OCI-LY3 (cell line): ENCODE measurements around the gene PIP5K1B.
A peak's percentile ranks its signal among the peaks of the same experiment; 100 is the strongest.

Experiments used
- H2AFZ ChIP-seq: fragments of 200-600, 300-600 bp; shearing (Covaris generic); 2 replicates; pipeline ENCODE4 v1.6.0; 2014; ENCODE audit warnings: antibody characterized with exemption, low read depth, low read length
- H3K27ac ChIP-seq: fragments of 200-600, 300-600 bp; sonication (generic); 2 replicates; pipeline ENCODE4 v1.5.1; 2014; ENCODE audit warnings: mild to moderate bottlenecking, low read length, moderate library complexity, mixed read lengths
- H3K27me3 ChIP-seq: fragments of 200-600, 300-600 bp; sonication (generic); 2 replicates; pipeline ENCODE4 v1.6.1; 2014; ENCODE audit warnings: low read depth, low read length, mixed read lengths
- H3K36me3 ChIP-seq: fragments of 200-600, 300-600 bp; sonication (generic); replicated peaks from 2 replicates; pipeline ENCODE3; 2014; ENCODE audit warnings: low read depth, low read length, mixed read lengths
- H3K4me1 ChIP-seq: fragments of 300-600, 200-600 bp; sonication (generic); 2 replicates; pipeline ENCODE4 v1.6.1; 2014; ENCODE audit warnings: low read length, mixed read lengths
- H3K4me2 ChIP-seq: fragments of 200-600, 300-600 bp; sonication (generic); 2 replicates; pipeline ENCODE4 v1.6.1; 2014; ENCODE audit warnings: low read length, mixed read lengths
- H3K4me3 ChIP-seq: fragments of 300-600, 200-600 bp; sonication (generic); 2 replicates; pipeline ENCODE4 v1.5.1; 2014; ENCODE audit warnings: antibody characterized with exemption, mild to moderate bottlenecking, low read length, moderate library complexity
- H3K79me2 ChIP-seq: fragments of 300-600, 200-600 bp; shearing (Covaris generic); 2 replicates; pipeline ENCODE4 v1.6.1; 2014; ENCODE audit warnings: mild to moderate bottlenecking, low read length, mixed read lengths
- H3K9ac ChIP-seq: fragments of 300-600, 200-600 bp; shearing (Covaris generic); 2 replicates; pipeline ENCODE4 v1.6.0; 2014; ENCODE audit warnings: mild to moderate bottlenecking, low read length, moderate library complexity
- H3K9me3 ChIP-seq: fragments of 200-600, 300-600 bp; shearing (Covaris generic); 2 replicates; pipeline ENCODE4 v1.6.1; 2014; ENCODE audit warnings: low read length, mixed read lengths; ENCODE audit not compliant: insufficient read depth
- H4K20me1 ChIP-seq: fragments of 200-600, 300-600 bp; sonication (generic); 2 replicates; pipeline ENCODE4 v1.6.1; 2016; ENCODE audit warnings: low read length, mixed read lengths; ENCODE audit not compliant: insufficient read depth
- EZH2phosphoT487 ChIP-seq: fragments of 200-600 bp; shearing (Covaris generic); IDR thresholded peaks from 2 replicates; pipeline ENCODE4 v1.6.1; 2018; ENCODE audit warnings: antibody characterized with exemption, mixed run types, low read depth
- TF ChIP-seq, protein P1 (sequence below): fragments of 200-600, 300-600 bp; sonication (generic); IDR thresholded peaks from 2 replicates; pipeline ENCODE4 v1.5.1; 2014; ENCODE audit warnings: antibody characterized with exemption, low read length, low read depth

PIP5K1B gene

DNA sequence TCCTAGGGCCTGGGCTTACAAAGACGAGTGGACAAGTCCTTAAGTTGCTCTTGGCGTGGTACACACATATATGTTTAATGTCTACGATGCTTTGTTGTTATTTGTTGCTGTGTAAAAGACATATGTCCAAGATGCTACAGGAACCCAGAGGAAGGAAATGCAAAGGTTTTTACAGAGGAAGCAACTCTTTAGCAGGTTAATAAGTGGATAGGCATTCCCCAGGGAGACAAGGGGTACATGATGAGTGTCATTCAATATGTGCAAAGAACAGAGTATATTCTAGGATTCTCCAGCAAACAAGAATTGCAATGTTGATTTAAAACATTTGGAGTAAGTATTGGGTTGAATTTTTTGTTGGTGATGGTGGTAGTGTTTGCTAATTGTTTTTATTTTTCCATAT is 92.1 kb downstream of the PIP5K1B start:
- TF ChIP-seq, protein P1, sequence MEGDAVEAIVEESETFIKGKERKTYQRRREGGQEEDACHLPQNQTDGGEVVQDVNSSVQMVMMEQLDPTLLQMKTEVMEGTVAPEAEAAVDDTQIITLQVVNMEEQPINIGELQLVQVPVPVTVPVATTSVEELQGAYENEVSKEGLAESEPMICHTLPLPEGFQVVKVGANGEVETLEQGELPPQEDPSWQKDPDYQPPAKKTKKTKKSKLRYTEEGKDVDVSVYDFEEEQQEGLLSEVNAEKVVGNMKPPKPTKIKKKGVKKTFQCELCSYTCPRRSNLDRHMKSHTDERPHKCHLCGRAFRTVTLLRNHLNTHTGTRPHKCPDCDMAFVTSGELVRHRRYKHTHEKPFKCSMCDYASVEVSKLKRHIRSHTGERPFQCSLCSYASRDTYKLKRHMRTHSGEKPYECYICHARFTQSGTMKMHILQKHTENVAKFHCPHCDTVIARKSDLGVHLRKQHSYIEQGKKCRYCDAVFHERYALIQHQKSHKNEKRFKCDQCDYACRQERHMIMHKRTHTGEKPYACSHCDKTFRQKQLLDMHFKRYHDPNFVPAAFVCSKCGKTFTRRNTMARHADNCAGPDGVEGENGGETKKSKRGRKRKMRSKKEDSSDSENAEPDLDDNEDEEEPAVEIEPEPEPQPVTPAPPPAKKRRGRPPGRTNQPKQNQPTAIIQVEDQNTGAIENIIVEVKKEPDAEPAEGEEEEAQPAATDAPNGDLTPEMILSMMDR: no peak
- TF ChIP-seq EZH2phosphoT487: no peak
- Histone ChIP-seq H3K79me2 (no peaks in the 10 kb centered on the region), H4K20me1 (no peaks in the 10 kb centered on the region), H3K27me3 (peaks cover 28% of the 10 kb centered on the region), H3K4me3 (no peak overlapping the region), H3K9ac (no peak overlapping the region), H3K9me3 (no peaks in the 10 kb centered on the region), H3K36me3 (no peaks in the 10 kb centered on the region), H3K4me1 (peaks cover 2% of the 10 kb centered on the region), H2AFZ (no peak overlapping the region), H3K4me2 (no peak overlapping the region), H3K27ac (no peak overlapping the region)

DNA sequence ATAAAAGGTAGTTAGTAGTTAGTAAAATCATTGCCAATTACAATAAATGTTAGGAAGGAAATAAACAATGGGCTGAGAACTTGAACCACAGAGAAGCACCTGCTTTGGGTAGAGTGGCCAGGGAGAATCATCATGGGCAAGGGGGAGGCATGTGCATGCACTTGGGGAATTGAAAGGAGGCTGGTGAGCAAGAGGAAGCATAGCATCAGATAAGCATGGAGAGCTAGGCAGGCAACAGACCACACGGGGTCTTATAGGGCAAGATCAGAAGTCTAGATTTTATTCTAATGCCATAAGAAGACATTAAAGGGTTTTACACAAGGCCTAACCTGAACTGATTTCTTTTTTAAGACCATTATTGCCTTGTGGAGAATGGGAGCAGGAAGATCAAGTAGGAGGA is 93.4 kb downstream of the PIP5K1B start:
- Histone ChIP-seq H2AFZ (no peak overlapping the region), H3K9me3 (no peaks in the 10 kb centered on the region), H3K4me1 (peaks cover 13% of the 10 kb centered on the region), H3K27me3 (peaks cover 37% of the 10 kb centered on the region), H3K4me3 (no peak overlapping the region), H3K9ac (no peak overlapping the region), H3K79me2 (no peaks in the 10 kb centered on the region), H4K20me1 (no peaks in the 10 kb centered on the region), H3K36me3 (no peaks in the 10 kb centered on the region), H3K4me2 (no peak overlapping the region), H3K27ac (no peak overlapping the region)
- TF ChIP-seq EZH2phosphoT487: no peak
- TF ChIP-seq, protein P1: no peak

DNA sequence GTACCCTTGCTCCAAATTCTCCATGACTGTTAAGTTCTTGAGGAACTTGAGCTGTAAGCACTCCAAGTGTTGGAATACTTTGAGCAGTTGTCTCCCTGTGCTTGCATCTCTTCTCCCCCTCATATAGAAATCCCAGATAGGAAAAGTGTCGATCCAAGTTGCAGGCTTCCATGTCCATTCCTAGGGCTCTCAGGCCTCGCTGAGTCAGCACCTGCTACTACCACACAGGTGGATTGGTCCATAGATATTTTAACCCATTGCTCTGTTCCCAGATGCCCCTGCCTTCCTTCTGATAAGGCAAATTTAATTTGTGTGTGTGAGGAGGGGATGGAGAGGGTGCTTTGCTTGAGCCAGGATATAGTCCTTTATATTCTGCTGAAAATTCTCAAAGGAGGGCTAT is 95.8 kb downstream of the PIP5K1B start:
- TF ChIP-seq, protein P1: no peak
- no peak for TF ChIP-seq EZH2phosphoT487
- Histone ChIP-seq H3K27ac (no peak overlapping the region), H3K27me3 (peaks cover 38% of the 10 kb centered on the region), H3K4me1 (peaks cover 13% of the 10 kb centered on the region), H3K36me3 (no peaks in the 10 kb centered on the region), H2AFZ (no peak overlapping the region), H3K9ac (no peak overlapping the region), H3K79me2 (no peaks in the 10 kb centered on the region), H3K9me3 (no peaks in the 10 kb centered on the region), H3K4me2 (no peak overlapping the region), H4K20me1 (no peaks in the 10 kb centered on the region), H3K4me3 (no peak overlapping the region)

DNA sequence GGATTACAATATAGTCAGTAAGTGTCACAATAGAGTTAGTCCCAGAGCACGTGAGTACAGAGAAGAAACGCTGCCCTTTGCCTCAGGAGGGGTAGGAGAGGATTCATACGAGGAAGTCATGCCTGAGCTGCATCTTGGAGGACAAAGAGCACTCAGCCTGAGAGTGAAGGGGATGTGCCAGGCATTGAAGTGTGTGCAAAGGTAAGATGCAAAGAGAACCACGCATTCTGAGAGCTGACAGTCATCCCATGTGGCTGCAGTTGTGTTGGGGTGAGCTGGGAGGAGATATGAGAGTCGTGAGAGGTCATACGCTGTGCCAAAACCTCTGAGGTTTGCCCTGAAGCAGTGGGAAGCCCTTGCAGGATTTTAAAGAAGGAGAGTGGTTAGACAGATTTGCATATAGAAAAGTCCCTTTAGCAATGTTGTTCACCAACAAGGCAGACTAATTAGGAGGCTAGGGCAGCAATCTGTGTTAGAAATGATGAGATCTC is 97.5 kb downstream of the PIP5K1B start:
- Histone ChIP-seq H3K4me1 (peaks cover 16% of the 10 kb centered on the region), H3K4me3 (peak overlapping the region; percentile 36), H4K20me1 (no peaks in the 10 kb centered on the region), H3K36me3 (no peaks in the 10 kb centered on the region), H3K9me3 (no peaks in the 10 kb centered on the region), H2AFZ (no peak overlapping the region), H3K27ac (no peak overlapping the region), H3K9ac (no peak overlapping the region), H3K27me3 (peaks cover 23% of the 10 kb centered on the region), H3K4me2 (peak overlapping the region; percentile 69), H3K79me2 (no peaks in the 10 kb centered on the region)
- TF ChIP-seq, protein P1: no peak
